Keratinocyte (primary cell): ENCODE results near the gene KIF11.

ENCODE experiments used
- CTCF ChIP-seq, 3 experiments: IDR thresholded peaks in 1 of 3; conservative IDR thresholded peaks in 1 of 3; optimal IDR thresholded peaks in 1 of 3; 2 replicates in 2 of 3; 3 replicates in 1 of 3; pipeline versions ENCODE3 to v1.5.1; 2011; ENCODE audit warnings: low read length in 3 of 3, mild to moderate bottlenecking in 3 of 3, moderate library complexity in 2 of 3, control low read depth in 1 of 3, inconsistent platforms in 1 of 3; ENCODE audit not compliant: insufficient read depth in 2 of 3; ENCODE audit errors: extremely low read depth in 1 of 3
- EZH2 ChIP-seq: IDR thresholded peaks from one replicate; pipeline ENCODE4 v1.6.1; 2012; ENCODE audit warnings: inconsistent platforms, mild to moderate bottlenecking, low read length, moderate library complexity

GRCh38 chr10:92595505-92595904, 2.6 kb downstream of the KIF11 start:
- no peak for TF ChIP-seq EZH2
- no peak for TF ChIP-seq CTCF (optimal IDR thresholded peaks at IDR 0.05 in 1 of 3, IDR thresholded peaks at IDR 0.05 in 1 of 3, conservative IDR thresholded peaks at IDR 0.05 in 1 of 3; ENCODE audit: extremely low read depth in 1 of 3, insufficient read depth in 2 of 3, low read length in 3 of 3)
